Stimulated activated CD8-positive, alpha-beta memory T cell treated with anti-CD3 and anti-CD28 coated beads, Interleukin-12 subunit alpha, Interleukin-12 subunit beta, amount 100 ng/mL, for 24 hours (primary cell): Measurements from ENCODE around the gene FAM83D.
"Not testable (repeated sequence)": the region's sequence is repeated elsewhere in the genome, so short reads cannot be mapped to it uniquely, and the experiment has no call there.

ENCODE experiments used
- DNase-seq: peaks from one replicate; pipeline ENCODE4 v3.0.0-alpha.2; 2020; ENCODE audit errors: extremely low read depth

FAM83D gene

GRCh38 chr20:38968090-38968489, 41.9 kb downstream of the FAM83D start:
- DNase-seq, result no peak

GRCh38 chr20:38969708-38970107, 43.5 kb downstream of the FAM83D start:
- DNase-seq, result no peak

DNA sequence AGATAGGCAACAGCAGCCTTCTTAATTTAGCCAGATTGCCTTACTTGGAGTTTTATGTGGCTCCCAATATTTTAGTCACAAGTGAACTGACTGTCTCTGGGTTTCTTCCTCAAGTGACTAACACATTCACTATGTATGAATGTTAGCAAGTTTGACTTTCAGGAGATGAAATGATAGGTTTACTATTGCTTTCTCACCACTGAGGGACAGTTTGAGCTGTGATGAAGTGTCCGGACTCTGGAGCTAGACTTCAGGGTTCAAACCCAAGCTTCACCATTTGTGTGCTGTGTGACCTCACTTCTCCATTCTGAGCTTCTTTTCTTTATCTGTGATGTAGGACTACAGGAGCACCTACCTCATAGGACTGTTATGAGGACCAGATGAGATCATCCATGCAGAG, 44.1 kb downstream of the FAM83D start:
- no peak for DNase-seq

DNA sequence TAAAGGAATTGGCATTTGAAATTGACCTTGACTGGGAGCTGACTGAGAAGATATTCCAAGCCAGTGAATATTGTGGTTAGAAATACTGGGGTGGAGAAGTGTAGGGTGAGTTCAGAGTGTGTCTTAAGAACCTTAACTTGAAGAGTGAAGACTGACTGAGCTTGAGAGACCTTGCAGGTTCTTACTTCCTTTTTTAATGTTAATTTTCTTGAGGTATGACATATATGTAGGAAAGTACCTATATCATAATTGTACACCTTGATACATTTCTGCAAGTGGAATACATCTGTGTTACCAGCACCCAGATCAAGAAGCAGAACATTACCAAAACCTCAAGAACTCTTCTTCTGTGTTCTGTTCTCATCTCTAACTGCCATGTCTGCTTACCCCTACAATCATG, 46.9 kb downstream of the FAM83D start:
- DNase-seq, result no peak

- no peak for DNase-seq
Observed at GRCh38 chr20:38973645-38974044, 47.4 kb downstream of the FAM83D start.

GRCh38 chr20:38975539-38976120, 49.4 kb downstream of the FAM83D start:
- no peak for DNase-seq

DNA sequence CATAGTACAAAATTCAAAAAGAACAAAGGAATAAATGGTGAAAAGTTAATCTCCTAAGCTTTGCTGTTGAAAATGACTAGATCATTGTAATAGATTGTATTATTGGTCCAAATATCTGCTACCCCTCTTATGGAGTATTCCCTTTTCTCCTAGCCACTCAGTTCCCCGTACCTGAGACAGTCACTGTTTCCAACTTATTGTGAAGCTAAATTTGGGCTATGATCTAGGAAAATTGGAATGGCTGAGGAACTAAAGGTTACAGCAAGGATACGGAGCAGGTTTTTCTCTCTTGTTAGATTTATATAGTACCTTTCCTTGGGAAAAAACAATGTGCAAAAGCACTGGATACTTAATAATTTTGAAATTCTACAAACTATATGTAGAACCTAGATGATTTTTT, 53.2 kb downstream of the FAM83D start:
- DNase-seq, result no peak

- no peak for DNase-seq
Observed at GRCh38 chr20:38979842-38980241, 53.6 kb downstream of the FAM83D start.

DNA sequence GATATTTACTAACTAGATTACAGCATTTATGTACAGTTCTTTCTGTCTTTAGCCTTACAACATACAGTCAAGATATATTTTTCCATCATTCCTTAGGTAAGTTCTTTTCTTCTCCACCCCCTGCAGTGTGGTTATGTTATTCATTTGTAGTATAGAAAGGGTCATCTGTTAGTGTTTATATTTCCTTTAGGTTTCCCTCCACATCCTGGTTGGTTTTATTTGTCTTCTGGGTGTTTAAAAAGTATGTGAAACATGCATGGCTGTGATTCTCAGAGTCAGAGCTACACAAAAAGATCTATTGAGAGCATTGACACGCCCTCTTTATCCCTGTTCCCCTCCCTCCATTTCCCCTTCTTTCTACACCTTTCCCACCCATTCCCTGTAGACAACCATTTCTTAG, 56.1 kb downstream of the FAM83D start:
- no peak for DNase-seq

DNA sequence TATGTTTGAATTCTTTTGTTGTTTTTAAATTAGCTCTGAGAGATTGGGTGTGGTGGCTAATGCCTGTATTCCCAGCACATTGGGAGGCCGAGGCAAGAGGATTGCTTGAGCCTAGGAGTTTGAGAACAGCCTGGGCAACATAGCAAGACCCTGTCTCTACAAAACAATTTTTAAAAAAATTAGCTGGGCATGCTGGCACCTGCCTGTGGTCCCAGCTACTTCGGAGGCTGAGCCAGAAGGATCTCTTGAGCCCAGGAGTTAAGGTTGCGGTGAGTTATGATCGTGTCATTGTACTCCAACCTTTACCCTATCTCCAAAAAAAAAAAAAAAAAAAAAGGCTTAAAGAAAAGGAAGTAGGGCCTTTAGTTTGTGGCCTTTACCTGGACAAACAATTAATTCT, 58.8 kb downstream of the FAM83D start:
- DNase-seq, result no peak

GRCh38 chr20:38985603-38986170, 59.5 kb downstream of the FAM83D start:
- DNase-seq, result no peak

- DNase-seq, result no peak
Observed at GRCh38 chr20:38986663-38987062, 60.4 kb downstream of the FAM83D start.

- no peak for DNase-seq
Observed at GRCh38 chr20:38987777-38988176, 61.6 kb downstream of the FAM83D start.

DNA sequence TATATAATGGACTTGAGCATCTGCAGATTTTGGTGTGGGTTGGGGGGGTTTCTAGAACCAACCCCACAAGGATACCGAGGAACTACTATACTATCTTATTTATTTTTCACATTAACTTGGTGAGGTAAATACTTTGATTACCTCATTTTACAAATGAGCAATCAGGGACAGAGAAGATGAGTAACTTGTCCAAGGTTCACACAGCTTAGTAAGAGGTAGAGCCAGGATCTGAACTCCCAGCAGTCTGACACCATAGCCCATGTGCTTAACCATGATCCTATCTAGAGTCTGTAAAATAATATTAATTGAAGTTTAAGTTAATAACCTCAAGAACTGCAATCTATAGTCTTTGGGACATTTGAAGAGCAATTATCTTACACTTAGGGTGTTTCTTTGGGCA, 64.5 kb downstream of the FAM83D start:
- no peak for DNase-seq

DNA sequence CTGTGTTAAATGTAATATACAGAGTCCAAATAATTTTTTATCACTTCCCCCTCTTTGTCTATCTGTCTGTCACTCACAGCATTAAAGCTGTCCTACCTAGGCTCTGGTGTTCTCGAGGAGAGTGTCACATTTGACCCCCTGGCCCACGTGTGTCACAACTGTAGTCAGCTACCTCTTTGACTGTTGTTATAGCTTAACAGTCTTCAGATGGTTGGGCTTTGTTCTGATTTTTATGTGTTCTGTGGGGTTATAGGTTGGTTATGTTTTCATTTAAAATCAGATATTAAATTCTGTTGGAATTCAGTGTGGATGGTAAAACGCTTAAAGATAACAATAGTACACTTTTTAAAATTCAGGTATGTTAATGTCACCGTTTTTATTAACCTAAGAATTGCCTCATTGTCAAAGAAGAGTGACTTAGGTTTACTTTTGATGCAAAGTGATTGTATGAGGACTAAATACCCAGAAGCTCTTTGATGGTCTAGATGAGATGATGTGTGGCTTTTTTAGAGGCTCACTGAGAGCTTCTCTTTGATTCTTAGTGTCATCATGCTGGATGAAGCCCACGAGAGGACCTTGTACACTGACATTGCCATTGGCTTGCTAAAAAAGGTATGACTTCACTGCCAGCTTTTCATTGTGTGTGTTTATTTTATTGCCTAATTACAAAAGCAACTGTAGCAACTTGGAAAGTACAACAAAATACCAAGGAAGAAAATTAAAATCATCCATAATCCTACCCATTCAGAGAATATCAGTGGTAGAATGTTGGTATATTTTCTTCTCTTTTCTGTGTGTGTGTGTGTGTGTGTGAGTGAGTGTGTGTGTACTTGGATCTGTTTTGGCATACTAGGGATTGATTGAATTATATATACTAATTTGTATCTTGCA, 65.8 kb downstream of the FAM83D start:
- DNase-seq, result no peak

DNA sequence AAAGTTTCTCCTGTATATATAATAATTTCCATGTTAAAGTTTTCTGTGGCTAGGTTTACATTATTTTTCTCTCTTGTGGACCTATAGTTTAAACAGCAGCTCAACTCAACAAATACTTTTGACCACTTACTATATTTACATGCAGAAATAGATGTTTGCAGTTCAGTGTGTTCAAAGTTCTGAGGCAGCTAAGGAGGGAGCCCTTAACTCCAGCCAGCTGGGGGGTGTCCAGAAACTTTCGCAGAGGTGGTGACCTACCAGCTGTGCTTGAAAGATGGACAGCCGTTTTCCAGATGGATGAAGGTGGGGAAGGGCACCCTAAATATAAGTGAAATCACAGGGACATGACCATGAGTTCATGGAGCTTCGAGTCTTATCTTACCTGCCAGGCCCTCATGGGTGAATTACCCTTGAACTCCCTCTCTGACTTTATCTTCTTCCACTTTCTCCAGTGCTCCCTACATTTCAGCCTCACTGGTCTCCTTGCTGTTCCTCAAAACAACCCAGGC, 69.4 kb downstream of the FAM83D start:
- no peak for DNase-seq

- not testable (repeated sequence) for DNase-seq
Observed at GRCh38 chr20:38996866-38997265, 70.6 kb downstream of the FAM83D start.

DNA sequence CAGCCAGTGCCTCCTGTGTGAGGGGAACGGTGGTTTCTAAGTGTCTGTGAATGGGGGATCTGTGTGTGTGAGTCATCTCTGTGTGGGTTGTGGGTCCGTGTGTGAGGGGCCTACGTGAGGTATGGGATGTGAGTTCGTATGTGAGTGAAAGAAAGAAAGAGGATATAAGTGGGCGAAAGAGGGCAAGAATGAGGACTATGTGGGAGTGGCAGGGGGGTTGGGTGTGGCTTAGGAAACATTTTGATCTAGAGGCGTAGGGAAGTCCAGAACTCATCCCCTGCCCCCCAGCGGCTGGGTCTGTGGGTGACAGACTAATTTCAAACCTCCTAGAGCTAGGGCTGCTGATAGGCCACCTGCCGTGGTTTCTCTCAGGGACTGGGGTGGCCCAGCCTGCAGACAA, 71.4 kb downstream of the FAM83D start:
- peak; percentile 46 for DNase-seq

DNA sequence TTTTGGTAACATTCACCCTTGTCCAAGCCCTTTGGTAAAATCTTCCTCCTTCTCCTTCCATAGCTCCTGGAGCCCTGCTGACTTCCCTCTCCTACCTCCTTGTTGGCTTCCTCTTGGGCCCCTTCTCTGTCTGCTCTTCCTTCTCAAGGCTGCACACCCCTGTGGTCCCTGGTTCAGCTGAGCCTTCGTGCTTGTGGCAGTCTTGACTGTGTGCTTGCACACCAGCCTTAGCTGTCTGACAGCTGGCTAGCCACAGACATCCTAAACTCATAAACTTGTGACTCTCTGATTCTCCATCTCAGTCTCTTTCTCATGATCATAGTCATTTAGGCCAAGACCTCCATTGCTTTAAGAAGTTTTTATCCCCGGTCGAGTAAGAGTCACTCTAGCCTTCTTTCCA, 73.0 kb downstream of the FAM83D start:
- no peak for DNase-seq

DNA sequence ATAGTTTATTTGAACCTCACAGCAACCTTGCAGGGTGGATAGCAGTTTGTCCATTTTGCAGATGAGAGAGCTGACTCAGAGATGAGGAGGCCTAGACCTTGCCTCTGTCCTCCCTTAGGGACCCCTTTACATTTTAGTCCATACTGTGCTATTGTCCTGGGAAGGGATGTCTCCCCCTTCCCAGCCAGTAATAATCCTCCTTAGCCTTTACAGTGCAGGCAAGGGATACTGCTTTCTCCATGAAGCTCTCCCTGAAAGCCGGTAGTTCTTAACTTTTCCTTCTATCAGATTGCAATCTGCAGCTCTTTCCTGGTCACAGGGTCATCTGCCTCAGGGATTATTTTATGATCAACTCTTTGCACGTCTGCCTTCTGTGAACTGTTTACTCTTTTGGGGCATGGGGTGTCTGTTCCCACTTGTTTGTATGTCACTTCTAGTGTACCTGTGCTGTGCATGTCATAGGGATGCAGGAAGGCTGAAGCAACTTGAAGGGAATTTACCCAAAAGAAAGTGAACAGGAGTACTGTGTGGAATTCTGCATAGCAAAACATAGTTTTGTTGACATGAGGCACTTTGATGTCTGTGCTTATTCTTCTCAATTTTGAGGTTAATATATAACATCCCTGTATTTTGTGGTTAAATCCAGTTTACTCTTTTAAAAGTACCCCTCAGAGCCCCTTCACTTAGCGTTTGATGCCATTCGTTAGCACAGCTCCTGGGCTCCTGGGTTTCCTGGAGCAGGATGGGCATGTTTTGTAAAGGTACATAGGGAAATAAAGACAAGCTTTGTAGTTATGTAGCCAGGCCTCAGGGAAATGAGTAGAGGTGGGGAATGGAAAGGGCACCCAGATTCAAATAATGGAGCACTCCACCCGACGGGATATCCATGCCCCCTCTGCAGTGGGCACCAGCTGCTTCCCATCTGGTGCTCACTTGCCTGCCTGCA, 74.0 kb downstream of the FAM83D start:
- no peak for DNase-seq
